T-helper 2 cell treated with Interferon-gamma antibody and Interleukin-4, amounts not matched to agents 100 ng/mL and 5 ng/mL, for 36 hours (primary cell): ENCODE results near the gene TRIM63. TPM values are rescaled to one million over a fixed set of nuclear protein-coding genes. Genes with fewer than 3 reads are reported as not detected.

Experiments
- intact Hi-C: fragments of 100-400 bp; cut with micrococcal nuclease; formaldehyde crosslinking; loops from one replicate; pipeline ENCODE4 v1.15.1; 2023
- total RNA-seq: library from RNA; stranded (reverse); gene quantifications from 2 replicates; pipeline ENCODE4 v1.2.3, GENCODE V29; 2022

The TRIM63 gene
- total RNA-seq, 1 donor from 2014 or later, result not detected

- intact Hi-C loops, result no loop called here
Measured at GRCh38 chr1:26089125-26089524, 21.7 kb upstream of the TRIM63 start.

GRCh38 chr1:26084844-26085243 is 17.4 kb upstream of the TRIM63 start:
- intact Hi-C loops, result no loop called here

GRCh38 chr1:26084091-26084561 is 16.7 kb upstream of the TRIM63 start:
- intact Hi-C loops, result no loop called here

GRCh38 chr1:26083208-26083607 is 15.8 kb upstream of the TRIM63 start:
- intact Hi-C loops, result no loop called here

- intact Hi-C loops, result no loop called here
Measured at GRCh38 chr1:26082020-26082350, 14.6 kb upstream of the TRIM63 start.

GRCh38 chr1:26081267-26082019 is 14.0 kb upstream of the TRIM63 start:
- intact Hi-C loops, result no loop called here

- intact Hi-C loops, result no loop called here
Measured at GRCh38 chr1:26079960-26080814, 12.8 kb upstream of the TRIM63 start.

GRCh38 chr1:26079178-26079563 is 11.7 kb upstream of the TRIM63 start:
- intact Hi-C loops, result no loop called here

- intact Hi-C loops, result no loop called here
Measured at GRCh38 chr1:26078286-26079177, 11.1 kb upstream of the TRIM63 start.

GRCh38 chr1:26077524-26077923 is 10.1 kb upstream of the TRIM63 start:
- intact Hi-C loops, result no loop called here

- intact Hi-C loops, result no loop called here
Measured at GRCh38 chr1:26075421-26076144, 8.2 kb upstream of the TRIM63 start.

GRCh38 chr1:26072305-26072704 is 4.9 kb upstream of the TRIM63 start:
- intact Hi-C loops, result no loop called here

GRCh38 chr1:26070963-26071342 is 3.5 kb upstream of the TRIM63 start:
- intact Hi-C loops, result no loop called here

- intact Hi-C loops, result no loop called here
Measured at GRCh38 chr1:26070296-26070962, 3.0 kb upstream of the TRIM63 start.

- intact Hi-C loops, result no loop called here
Measured at GRCh38 chr1:26069941-26070295, 2.5 kb upstream of the TRIM63 start.

GRCh38 chr1:26066857-26067256 is 573 bp downstream of the TRIM63 start:
- intact Hi-C loops, result no loop called here

- intact Hi-C loops, result no loop called here
Measured at GRCh38 chr1:26066160-26066559, 1.3 kb downstream of the TRIM63 start.

GRCh38 chr1:26064553-26064952 is 2.9 kb downstream of the TRIM63 start:
- intact Hi-C loops, result no loop called here

GRCh38 chr1:26060832-26061574 is 6.4 kb downstream of the TRIM63 start:
- intact Hi-C loops, result no loop called here

GRCh38 chr1:26059906-26060305 is 7.5 kb downstream of the TRIM63 start:
- intact Hi-C loops, result no loop called here
